SK-N-DZ (cell line): ENCODE data around the gene SEC14L1.

Source experiments
- DNase-seq: peaks from one replicate; pipeline ENCODE4 v3.0.0-alpha.2; 2015; ENCODE audit warnings: low spot score

The SEC14L1 gene

GRCh38 chr17:77212081-77212832 is 71.5 kb downstream of the SEC14L1 start:
- DNase-seq = no peak

- no peak for DNase-seq
Observed at GRCh38 chr17:77212833-77213777, 72.3 kb downstream of the SEC14L1 start.

GRCh38 chr17:77213778-77214132 is 73.0 kb downstream of the SEC14L1 start:
- no peak for DNase-seq

- no peak for DNase-seq
Observed at GRCh38 chr17:77214328-77214727, 73.6 kb downstream of the SEC14L1 start.

- peak; percentile 46 for DNase-seq
Observed at GRCh38 chr17:77214743-77215142, 74.0 kb downstream of the SEC14L1 start.

- no peak for DNase-seq
Observed at GRCh38 chr17:77215281-77215680, 74.5 kb downstream of the SEC14L1 start.

GRCh38 chr17:77216486-77216885 is 75.7 kb downstream of the SEC14L1 start:
- no peak for DNase-seq

- no peak for DNase-seq
Observed at GRCh38 chr17:77217123-77217522, 76.4 kb downstream of the SEC14L1 start.

GRCh38 chr17:77217566-77217965 is 76.8 kb downstream of the SEC14L1 start:
- no peak for DNase-seq

- DNase-seq = no peak
Observed at GRCh38 chr17:77218902-77219301, 78.1 kb downstream of the SEC14L1 start.

- no peak for DNase-seq
Observed at GRCh38 chr17:77222356-77222755, 81.6 kb downstream of the SEC14L1 start.

GRCh38 chr17:77223642-77224420 is 83.1 kb downstream of the SEC14L1 start:
- DNase-seq = no peak

- DNase-seq = no peak
Observed at GRCh38 chr17:77225265-77225664, 84.5 kb downstream of the SEC14L1 start.

GRCh38 chr17:77227461-77228240 is 86.9 kb downstream of the SEC14L1 start:
- DNase-seq = no peak

GRCh38 chr17:77228241-77228752 is 87.5 kb downstream of the SEC14L1 start:
- no peak for DNase-seq

GRCh38 chr17:77228816-77229215 is 88.0 kb downstream of the SEC14L1 start:
- DNase-seq = no peak

- no peak for DNase-seq
Observed at GRCh38 chr17:77229786-77230435, 89.1 kb downstream of the SEC14L1 start.

GRCh38 chr17:77230436-77230830 is 89.7 kb downstream of the SEC14L1 start:
- DNase-seq = no peak

- DNase-seq = no peak
Observed at GRCh38 chr17:77231076-77231871, 90.5 kb downstream of the SEC14L1 start.

GRCh38 chr17:77233127-77233526 is 92.4 kb downstream of the SEC14L1 start:
- no peak for DNase-seq
